ENCODE data around the gene PTPRN2. TPM values are rescaled to one million over a fixed set of nuclear protein-coding genes. Genes with fewer than 3 reads are reported as not detected.
"Not testable (repeated sequence)": the region's sequence is repeated elsewhere in the genome, so short reads cannot be mapped to it uniquely, and the experiment has no call there.

The PTPRN2 gene
- total RNA-seq, 1 experiment from 2014 or later = 4.4 TPM

- no peak for DNase-seq (ENCODE audit: low spot score)
Observed at GRCh38 chr7:158185653-158186052, 402.0 kb downstream of the PTPRN2 start.

DNA sequence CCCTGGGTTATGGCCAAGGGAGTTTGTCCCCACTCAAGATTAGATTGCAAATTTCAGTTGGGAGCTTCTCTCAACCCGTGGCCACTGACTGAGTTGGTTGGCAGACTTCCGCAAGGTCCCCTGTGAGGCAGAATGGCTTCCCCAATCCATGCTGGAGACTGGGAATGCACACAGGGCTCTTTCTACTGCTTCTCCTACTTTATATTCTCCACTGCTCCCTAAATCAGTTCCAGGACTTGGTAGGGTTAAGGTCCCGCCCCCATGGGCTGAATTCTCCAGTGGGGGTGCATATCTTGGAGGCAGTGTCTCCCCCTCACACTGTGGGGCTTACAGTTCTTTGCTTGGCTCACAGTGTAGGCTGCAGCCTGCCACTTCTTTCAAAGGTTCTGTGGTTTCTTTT is 404.2 kb downstream of the PTPRN2 start:
- DNase-seq (ENCODE audit: low spot score) = no peak

DNA sequence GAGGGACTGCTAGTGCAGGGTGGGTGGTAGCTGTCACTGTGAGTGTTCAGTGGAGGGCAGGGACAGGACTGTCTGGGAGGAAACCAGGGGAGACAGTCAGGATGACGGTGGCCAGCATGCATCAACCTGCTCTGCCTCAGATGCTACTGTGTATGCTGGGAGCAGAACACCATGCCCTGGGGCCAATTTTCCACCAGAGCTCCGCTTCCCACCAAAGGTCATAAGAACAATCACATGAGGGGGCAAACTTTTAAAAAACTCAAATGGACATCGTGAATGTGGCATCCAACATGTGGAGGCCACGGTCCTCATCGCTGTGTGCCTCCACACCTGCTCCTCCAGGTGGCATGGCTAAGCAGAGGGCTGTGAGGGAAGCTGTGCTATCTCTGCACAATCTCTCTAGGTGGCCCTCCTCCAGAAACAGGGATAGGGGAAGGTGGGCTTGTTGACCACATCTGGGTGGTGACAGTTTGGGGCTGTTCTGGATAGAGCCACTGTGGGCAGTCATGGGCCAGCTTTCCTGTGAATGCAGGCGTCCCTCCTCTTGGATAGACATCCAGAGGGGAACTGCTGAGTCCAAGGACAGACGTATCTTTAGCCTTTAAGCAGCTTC is 411.0 kb downstream of the PTPRN2 start:
- no peak for DNase-seq (ENCODE audit: low spot score)

DNA sequence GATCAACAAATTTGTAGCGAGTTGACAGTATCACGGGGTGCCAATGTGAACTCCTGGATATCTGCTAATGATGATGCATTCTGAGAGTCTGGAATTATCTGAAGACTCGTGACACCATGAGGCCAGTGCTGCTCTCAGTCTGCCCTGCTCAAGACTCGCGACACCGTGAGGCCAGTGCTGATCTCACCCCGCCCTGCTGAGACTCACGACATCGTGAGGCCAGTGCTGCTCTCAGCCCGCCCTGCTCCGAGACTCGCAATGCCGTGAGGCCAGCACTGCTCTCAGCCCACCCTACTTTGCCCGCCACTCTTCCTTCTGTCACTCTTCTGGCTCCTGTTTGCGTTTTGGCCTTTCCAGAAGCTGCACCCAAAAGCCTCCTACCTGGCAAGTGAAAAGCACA is 411.8 kb downstream of the PTPRN2 start:
- DNase-seq (ENCODE audit: low spot score) = no peak

- no peak for DNase-seq (ENCODE audit: low spot score)
Observed at GRCh38 chr7:158174947-158175346, 412.7 kb downstream of the PTPRN2 start.

DNA sequence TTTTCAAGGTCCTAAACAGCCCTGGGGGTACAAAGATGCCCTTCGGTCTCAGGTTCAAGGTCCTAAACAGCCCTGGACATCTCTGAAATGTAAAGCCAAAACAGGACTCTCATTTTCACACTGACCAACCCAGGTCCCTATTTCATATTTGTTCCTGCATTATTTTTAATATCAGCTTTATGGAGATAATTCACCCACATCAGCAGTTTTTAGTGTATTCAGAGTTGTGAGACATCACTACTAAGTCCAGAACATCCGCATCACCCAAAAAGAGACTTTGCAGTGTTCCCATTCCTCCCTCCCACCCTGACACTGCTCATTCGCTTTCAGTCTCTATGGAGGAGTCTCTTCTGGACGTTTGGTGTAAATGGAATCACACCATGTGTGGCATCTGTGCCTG is 420.2 kb downstream of the PTPRN2 start:
- no peak for DNase-seq (ENCODE audit: low spot score)

GRCh38 chr7:158166386-158167340 is 421.0 kb downstream of the PTPRN2 start:
- DNase-seq (ENCODE audit: low spot score) = no peak

DNA sequence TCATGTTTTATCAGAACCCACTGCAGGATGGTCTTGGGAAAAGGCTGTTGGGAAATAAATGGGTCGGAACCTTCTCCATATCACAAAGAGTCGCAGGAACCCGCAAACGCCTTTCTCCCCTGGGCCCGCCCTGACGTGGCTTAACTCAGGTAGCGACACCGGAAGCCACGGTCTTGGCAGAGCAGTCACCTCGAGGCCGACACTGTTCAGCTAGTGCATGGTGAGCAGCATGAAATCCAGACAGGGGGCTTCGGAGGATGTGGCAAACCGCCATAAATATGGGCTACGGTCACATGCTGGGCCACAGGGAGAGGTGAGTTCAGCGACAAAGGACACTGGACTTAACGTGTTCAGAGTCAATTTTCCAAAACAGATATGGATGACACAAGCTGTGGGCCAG is 421.9 kb downstream of the PTPRN2 start:
- DNase-seq (ENCODE audit: low spot score) = no peak

GRCh38 chr7:158164101-158165095 is 423.2 kb downstream of the PTPRN2 start:
- DNase-seq (ENCODE audit: low spot score) = no peak

GRCh38 chr7:158161194-158161593 is 426.4 kb downstream of the PTPRN2 start:
- DNase-seq (ENCODE audit: low spot score) = no peak

DNA sequence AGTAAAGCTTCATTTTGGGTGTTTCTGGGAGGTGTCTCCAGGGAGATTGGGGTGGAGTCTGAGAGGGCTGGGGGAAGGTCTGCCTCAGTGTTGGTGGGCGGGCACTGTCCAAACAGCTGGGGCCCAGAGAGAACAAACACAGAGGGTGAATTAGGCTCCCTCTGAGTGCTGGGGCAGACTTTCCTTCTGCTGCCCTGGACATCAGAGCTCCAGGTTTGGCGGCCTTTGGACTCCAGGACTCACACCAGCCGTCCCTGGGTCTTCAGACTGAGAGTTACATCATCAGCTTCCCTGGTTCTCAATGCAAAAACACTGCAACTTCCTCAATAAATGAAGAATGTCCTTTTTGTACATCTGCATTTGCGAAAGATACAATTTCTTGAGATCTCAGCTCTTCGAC is 427.4 kb downstream of the PTPRN2 start:
- no peak for DNase-seq (ENCODE audit: low spot score)

DNA sequence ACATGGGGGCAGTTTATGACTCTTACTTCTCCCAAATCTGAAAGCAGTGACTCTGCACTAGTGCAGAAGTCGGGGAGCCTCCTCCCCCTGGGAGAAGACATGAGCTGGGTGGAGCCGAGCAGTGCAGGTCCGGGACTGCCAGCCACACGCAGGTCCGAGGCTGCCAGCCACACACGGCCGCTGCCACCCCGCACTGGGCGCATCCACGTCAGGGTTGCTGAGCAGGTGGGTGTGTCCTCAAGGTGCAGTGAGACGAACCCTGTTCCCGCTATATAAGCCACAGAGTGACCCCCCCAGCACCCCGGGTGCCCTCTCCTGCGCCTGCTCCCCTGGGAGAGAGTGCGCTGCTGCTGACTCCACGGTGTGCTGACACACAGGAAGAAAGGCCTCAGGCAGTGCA is 430.2 kb downstream of the PTPRN2 start:
- DNase-seq (ENCODE audit: low spot score) = no peak

DNA sequence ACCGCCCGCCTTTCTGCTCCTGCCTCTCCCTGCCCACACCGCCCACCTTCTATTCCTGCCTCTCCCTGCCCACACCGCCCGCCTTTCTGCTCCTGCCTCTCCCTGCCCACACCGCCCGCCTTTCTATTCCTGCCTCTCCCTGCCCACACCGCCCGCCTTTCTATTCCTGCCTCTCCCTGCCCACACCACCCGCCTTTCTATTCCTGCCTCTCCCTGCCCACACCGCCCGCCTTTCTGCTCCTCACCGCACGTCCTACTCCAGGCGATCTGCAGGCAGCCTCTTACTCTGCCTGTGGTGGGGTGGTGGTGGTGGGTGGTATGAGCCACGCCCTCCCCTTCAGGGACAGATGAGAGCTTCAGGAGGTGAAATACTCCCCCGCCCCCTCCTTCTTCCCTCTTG is 436.4 kb downstream of the PTPRN2 start:
- DNase-seq (ENCODE audit: low spot score) = peak; percentile 12

- no peak for DNase-seq (ENCODE audit: low spot score)
Observed at GRCh38 chr7:158150234-158150633, 437.4 kb downstream of the PTPRN2 start.

GRCh38 chr7:158147431-158147830 is 440.2 kb downstream of the PTPRN2 start:
- DNase-seq (ENCODE audit: low spot score) = not testable (repeated sequence)

DNA sequence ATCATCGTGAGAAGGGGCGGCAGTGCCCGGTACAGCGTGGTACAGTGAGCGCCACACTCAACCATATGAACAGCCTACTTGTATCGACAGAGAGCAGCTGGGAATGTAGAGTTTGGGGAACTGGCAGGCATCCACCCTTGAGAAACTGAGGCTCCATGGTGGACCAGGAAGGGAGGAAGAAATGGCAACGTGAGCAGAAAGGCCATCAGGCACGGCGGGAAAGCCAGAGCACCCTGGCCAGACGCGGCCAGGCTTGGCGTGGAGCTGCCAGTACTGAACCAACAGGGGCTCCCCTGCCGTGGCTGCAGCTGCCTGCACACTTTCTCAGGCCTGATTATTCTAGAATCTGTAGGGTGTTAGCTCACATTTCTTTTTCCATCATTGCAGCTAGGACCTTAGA is 442.3 kb downstream of the PTPRN2 start:
- DNase-seq (ENCODE audit: low spot score) = no peak

GRCh38 chr7:158143196-158144120 is 444.2 kb downstream of the PTPRN2 start:
- DNase-seq (ENCODE audit: low spot score) = no peak

DNA sequence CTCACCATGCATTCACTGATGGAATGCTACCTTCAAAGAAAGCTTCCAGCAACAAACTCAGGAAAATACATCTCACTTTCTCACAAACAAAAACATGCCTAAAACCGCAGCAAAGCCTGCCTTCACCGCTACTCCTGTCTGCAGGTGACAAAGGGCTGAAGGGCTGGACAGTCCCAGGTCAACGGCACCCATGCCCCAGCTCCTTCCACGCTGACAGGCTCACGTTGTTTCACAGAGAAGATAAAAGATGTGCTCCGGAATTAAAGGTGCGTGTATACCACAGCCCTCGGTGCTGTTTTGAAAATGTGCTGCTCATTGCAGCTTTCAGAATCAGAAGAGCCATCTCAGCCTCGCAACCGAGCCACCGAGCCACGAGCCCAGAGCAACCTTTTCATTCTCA is 445.0 kb downstream of the PTPRN2 start:
- no peak for DNase-seq (ENCODE audit: low spot score)

DNA sequence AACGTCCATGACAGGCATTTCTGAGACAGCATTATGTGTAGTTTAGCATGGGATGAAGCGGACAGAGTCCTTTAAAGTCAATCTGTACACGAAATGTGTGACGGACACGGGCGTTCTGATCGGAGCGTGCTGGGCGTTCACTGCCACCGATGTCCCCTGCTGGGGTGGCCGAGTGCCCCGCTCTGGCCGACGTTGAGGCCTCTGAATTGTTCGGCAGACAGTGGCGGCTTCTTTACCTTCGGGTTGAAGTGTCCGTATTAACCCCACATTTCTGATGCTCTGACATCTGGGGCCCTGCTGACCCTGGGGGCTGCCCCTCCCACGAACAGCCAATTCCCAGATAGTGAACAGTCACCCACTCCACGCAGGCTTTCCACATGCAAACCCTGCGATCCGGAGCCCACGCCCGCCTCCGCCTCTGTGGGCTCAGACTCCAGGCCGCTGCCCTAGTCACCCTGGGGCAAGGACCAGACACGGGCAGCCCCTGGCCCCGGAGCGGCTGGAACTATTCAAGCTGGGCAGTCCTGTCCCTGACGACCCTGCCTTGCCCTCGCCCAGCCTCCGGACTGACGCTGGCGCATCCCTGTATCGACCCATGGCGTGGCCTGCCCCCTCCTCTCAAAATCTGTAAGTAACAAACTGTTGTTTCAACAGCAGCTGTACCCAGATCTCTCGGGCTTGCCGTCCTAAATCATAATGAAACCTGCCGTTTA is 445.7 kb downstream of the PTPRN2 start:
- no peak for DNase-seq (ENCODE audit: low spot score)

GRCh38 chr7:158141221-158141582 is 446.4 kb downstream of the PTPRN2 start:
- DNase-seq (ENCODE audit: low spot score) = no peak
